ENCODE data around the gene MVB12B. TPM values are rescaled to one million over a fixed set of nuclear protein-coding genes. Genes with fewer than 3 reads are reported as not detected.

Gene MVB12B
- total RNA-seq, 1 experiment from 2014 or later = 10.9 TPM

DNA sequence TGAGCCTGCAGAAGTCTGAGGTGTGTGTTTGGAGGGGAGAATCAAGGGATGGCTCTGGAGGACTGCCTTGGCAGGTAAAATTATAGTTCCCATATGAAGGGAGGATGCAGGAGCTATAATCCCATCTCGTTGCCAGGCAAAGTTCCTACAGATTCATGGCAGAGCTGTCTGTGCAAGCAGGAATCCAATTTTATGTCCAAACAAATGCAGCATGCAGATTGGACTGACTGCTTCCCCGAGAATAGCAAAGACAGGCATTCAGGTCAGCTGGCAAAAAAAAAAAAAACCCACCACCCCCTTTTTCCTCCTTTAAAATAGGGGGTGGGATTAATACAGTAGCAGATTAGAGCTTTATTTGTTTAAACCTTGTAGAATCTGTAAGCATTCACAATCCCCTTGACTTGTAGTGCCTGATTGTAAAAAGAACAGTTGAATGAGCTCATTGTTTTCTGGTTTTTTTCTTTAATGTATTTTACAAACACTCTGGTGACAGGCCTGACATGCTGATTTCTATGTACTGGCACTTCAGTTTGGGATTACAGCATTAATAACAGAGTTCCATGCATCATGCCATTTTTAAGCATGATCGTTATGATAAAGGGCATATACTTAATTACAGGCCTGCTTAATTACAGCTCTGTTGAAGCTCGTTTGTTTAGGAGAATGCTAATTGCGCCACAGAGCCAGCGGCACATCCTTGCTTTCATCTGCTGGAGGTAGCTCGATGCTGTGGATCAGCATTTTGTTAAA, 145.7 kb downstream of the MVB12B start:
- no peak for DNase-seq (ENCODE audit: low read depth, low spot score)
- Histone ChIP-seq H4K20me1 (ENCODE audit: insufficient read depth) (no peaks in the 10 kb centered on the region), H3K9me2 (ENCODE audit: insufficient read depth) (no peaks in the 10 kb centered on the region), H3K9me3 (ENCODE audit: control insufficient read depth in 1 of 2, insufficient read depth in 1 of 2, low read depth in 1 of 2, low read length in 2 of 2) (no peaks in the 10 kb centered on the region), H3K4me3 (replicated peaks in 1 of 2; ENCODE audit: low read depth in 1 of 2, low read length in 2 of 2) (no peak overlapping the region), H3K27me3 (ENCODE audit: insufficient read depth, low read length) (no peaks in the 10 kb centered on the region), H2AFZ (ENCODE audit: low read depth, low read length, poor library complexity, severe bottlenecking) (no peak overlapping the region), H3K4me1 (ENCODE audit: control insufficient read depth in 1 of 2, insufficient read depth in 2 of 2, low read length in 2 of 2) (peaks cover 13 to 27% of the 10 kb centered on the region in 2 experiments), H3K79me2 (ENCODE audit: insufficient read depth, low read length) (no peaks in the 10 kb centered on the region), H3K36me3 (ENCODE audit: control insufficient read depth in 1 of 2, insufficient read depth in 2 of 2, low read length in 2 of 2) (no peaks in the 10 kb centered on the region), H3K9ac (ENCODE audit: low read length) (no peak overlapping the region), H3K27ac (ENCODE audit: low read depth, low read length) (no peak overlapping the region), H3K4me2 (ENCODE audit: low read length) (no peak overlapping the region)
- no peak for ATAC-seq
- ChIA-PET CTCF (interaction anchor here (1.2 kb wide), 1 partner anchor 19 kb away, joined by 5 read pairs; no protein-coding TSS in a partner anchor), POLR2A (no interaction called here), RAD21 (ENCODE audit: low non-redundant PET in 1 of 2, low total read pairs in 2 of 2, uncharacterized antibody in 2 of 2, unreplicated experiment in 2 of 2) (no interaction called here)
- intact Hi-C loops (cut with micrococcal nuclease) = no loop called here
- no peak for TF ChIP-seq EGR1 (IDR thresholded peaks at IDR 0.05; ENCODE audit: low read depth)
- TF ChIP-seq, protein P1, sequence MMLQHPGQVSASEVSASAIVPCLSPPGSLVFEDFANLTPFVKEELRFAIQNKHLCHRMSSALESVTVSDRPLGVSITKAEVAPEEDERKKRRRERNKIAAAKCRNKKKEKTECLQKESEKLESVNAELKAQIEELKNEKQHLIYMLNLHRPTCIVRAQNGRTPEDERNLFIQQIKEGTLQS (IDR thresholded peaks at IDR 0.05) = no peak
- TF ChIP-seq RAD21 (IDR thresholded peaks at IDR 0.05; ENCODE audit: low read depth) = no peak
- TF ChIP-seq, protein P2, sequence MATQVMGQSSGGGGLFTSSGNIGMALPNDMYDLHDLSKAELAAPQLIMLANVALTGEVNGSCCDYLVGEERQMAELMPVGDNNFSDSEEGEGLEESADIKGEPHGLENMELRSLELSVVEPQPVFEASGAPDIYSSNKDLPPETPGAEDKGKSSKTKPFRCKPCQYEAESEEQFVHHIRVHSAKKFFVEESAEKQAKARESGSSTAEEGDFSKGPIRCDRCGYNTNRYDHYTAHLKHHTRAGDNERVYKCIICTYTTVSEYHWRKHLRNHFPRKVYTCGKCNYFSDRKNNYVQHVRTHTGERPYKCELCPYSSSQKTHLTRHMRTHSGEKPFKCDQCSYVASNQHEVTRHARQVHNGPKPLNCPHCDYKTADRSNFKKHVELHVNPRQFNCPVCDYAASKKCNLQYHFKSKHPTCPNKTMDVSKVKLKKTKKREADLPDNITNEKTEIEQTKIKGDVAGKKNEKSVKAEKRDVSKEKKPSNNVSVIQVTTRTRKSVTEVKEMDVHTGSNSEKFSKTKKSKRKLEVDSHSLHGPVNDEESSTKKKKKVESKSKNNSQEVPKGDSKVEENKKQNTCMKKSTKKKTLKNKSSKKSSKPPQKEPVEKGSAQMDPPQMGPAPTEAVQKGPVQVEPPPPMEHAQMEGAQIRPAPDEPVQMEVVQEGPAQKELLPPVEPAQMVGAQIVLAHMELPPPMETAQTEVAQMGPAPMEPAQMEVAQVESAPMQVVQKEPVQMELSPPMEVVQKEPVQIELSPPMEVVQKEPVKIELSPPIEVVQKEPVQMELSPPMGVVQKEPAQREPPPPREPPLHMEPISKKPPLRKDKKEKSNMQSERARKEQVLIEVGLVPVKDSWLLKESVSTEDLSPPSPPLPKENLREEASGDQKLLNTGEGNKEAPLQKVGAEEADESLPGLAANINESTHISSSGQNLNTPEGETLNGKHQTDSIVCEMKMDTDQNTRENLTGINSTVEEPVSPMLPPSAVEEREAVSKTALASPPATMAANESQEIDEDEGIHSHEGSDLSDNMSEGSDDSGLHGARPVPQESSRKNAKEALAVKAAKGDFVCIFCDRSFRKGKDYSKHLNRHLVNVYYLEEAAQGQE (IDR thresholded peaks at IDR 0.05; ENCODE audit: low read depth) = no peak
- no peak for TF ChIP-seq EZH2 (IDR thresholded peaks at IDR 0.05)
- no peak for TF ChIP-seq ZNF274 (IDR thresholded peaks at IDR 0.05; ENCODE audit: low read depth, low read length)
- TF ChIP-seq TCF7L2 (IDR thresholded peaks at IDR 0.05; ENCODE audit: borderline replicate concordance, extremely low read depth, insufficient read depth, insufficient read length) = no peak
- no peak for TF ChIP-seq CBX3 (IDR thresholded peaks at IDR 0.05; ENCODE audit: low read depth)
- no peak for TF ChIP-seq SP1 (IDR thresholded peaks at IDR 0.05; ENCODE audit: low read depth)
- TF ChIP-seq ZBTB33 (IDR thresholded peaks at IDR 0.05; ENCODE audit: extremely low read depth, insufficient replicate concordance, low read length) = no peak
- TF ChIP-seq JUND (IDR thresholded peaks at IDR 0.05) = no peak
- TF ChIP-seq FOSL1 (IDR thresholded peaks at IDR 0.05; ENCODE audit: low read depth) = no peak
- BruUV-seq (replicated peaks) = no TSS peak

All from HCT116 (cell line).